ENCODE data around the gene CELF5. TPM values are rescaled to one million over a fixed set of nuclear protein-coding genes. Genes with fewer than 3 reads are reported as not detected.

CELF5 gene
- total RNA-seq, 1 donor from 2014 or later, result 1.7 TPM

- no peaks in the 10 kb centered on the region for H3K9me3 Mint-ChIP-seq (ENCODE audit: low read depth)
- no peaks in the 10 kb centered on the region for H3K4me1 Mint-ChIP-seq (ENCODE audit: low read depth)
- TF ChIP-seq CTCF (IDR thresholded peaks at IDR 0.05; ENCODE audit: unreplicated experiment), result no peak
- no peaks in the 10 kb centered on the region for H3K36me3 Mint-ChIP-seq (ENCODE audit: insufficient read depth)
- DNase-seq (ENCODE audit: low spot score, unreplicated experiment), result no peak
- H3K27ac Mint-ChIP-seq, result no peak overlapping the region
- peaks cover 39% of the 10 kb centered on the region for H3K27me3 Mint-ChIP-seq
- H3K4me3 Mint-ChIP-seq (ENCODE audit: low read depth), result no peak overlapping the region
These were observed 97.2 kb downstream of the CELF5 start for GRCh38 chr19:3321696-3322095.

GRCh38 chr19:3322199-3322978, 97.9 kb downstream of the CELF5 start:
- DNase-seq (ENCODE audit: low spot score, unreplicated experiment), result no peak
- Mint-ChIP-seq H3K27me3 (peaks cover 42% of the 10 kb centered on the region), H3K4me1 (ENCODE audit: low read depth) (no peaks in the 10 kb centered on the region), H3K4me3 (ENCODE audit: low read depth) (no peak overlapping the region), H3K36me3 (ENCODE audit: insufficient read depth) (no peaks in the 10 kb centered on the region), H3K9me3 (ENCODE audit: low read depth) (no peaks in the 10 kb centered on the region), H3K27ac (no peak overlapping the region)
- no peak for TF ChIP-seq CTCF (IDR thresholded peaks at IDR 0.05; ENCODE audit: unreplicated experiment)

- TF ChIP-seq CTCF (IDR thresholded peaks at IDR 0.05; ENCODE audit: unreplicated experiment), result no peak
- Mint-ChIP-seq H3K4me1 (ENCODE audit: low read depth) (no peaks in the 10 kb centered on the region), H3K9me3 (ENCODE audit: low read depth) (no peaks in the 10 kb centered on the region), H3K27me3 (peaks cover 42% of the 10 kb centered on the region), H3K36me3 (ENCODE audit: insufficient read depth) (no peaks in the 10 kb centered on the region), H3K27ac (no peak overlapping the region), H3K4me3 (ENCODE audit: low read depth) (no peak overlapping the region)
- DNase-seq (ENCODE audit: low spot score, unreplicated experiment), result no peak
These were observed 98.6 kb downstream of the CELF5 start for GRCh38 chr19:3323026-3323425.

- no peak for TF ChIP-seq CTCF (IDR thresholded peaks at IDR 0.05; ENCODE audit: unreplicated experiment)
- H3K36me3 Mint-ChIP-seq (ENCODE audit: insufficient read depth), result no peaks in the 10 kb centered on the region
- no peaks in the 10 kb centered on the region for H3K4me1 Mint-ChIP-seq (ENCODE audit: low read depth)
- DNase-seq (ENCODE audit: low spot score, unreplicated experiment), result no peak
- peaks cover 41% of the 10 kb centered on the region for H3K27me3 Mint-ChIP-seq
- H3K27ac Mint-ChIP-seq, result no peak overlapping the region
- H3K4me3 Mint-ChIP-seq (ENCODE audit: low read depth), result no peak overlapping the region
- no peaks in the 10 kb centered on the region for H3K9me3 Mint-ChIP-seq (ENCODE audit: low read depth)
These were observed 99.2 kb downstream of the CELF5 start for GRCh38 chr19:3323658-3324057.

- DNase-seq (ENCODE audit: low spot score, unreplicated experiment), result peak; percentile 57
- Mint-ChIP-seq H3K27ac (no peak overlapping the region), H3K4me1 (ENCODE audit: low read depth) (no peaks in the 10 kb centered on the region), H3K9me3 (ENCODE audit: low read depth) (no peaks in the 10 kb centered on the region), H3K27me3 (peaks cover 44% of the 10 kb centered on the region), H3K36me3 (ENCODE audit: insufficient read depth) (no peaks in the 10 kb centered on the region), H3K4me3 (ENCODE audit: low read depth) (no peak overlapping the region)
- peak; percentile 69 for TF ChIP-seq CTCF (IDR thresholded peaks at IDR 0.05; ENCODE audit: unreplicated experiment)
These were observed 100.0 kb downstream of the CELF5 start for GRCh38 chr19:3324405-3324856.

Data from progenitor cell of endocrine pancreas (in vitro differentiated cells).